ENCODE results near the gene RBM18. TPM values are rescaled to one million over a fixed set of nuclear protein-coding genes. Genes with fewer than 3 reads are reported as not detected.

RBM18 gene
- total RNA-seq, 2 experiments from 2014 or later = 21.6 to 25.6 TPM

DNA sequence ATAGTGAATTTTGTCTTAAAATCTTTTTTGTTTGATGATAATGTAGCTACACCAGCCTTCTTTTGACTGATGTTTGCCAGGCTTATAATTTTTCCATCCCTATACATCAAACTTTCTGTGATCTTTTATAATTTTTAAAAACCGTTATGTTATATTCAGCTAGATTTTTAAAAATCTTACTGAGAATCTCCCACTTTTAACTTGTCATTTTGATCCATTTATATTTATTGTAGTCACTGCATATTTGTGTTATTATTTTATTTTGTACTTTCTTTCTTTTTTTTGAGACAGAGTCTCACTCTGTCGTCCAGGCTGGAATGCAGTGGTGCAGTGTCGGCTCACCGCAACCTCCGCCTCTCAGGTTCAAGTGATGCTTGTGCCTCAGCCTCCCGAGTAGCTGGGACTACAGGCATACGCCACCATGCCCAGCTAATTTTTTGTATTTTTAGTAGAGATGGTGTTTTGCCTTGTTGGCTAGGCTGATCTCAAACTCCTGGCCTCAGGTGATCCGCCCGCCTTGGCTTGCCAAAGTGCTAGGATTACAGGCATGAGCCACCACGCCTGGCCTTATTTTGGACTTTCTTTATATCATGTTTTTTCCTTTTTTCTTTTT is 12.8 kb upstream of the RBM18 start:
- Mint-ChIP-seq H3K9me3 (no peaks in the 10 kb centered on the region), H3K4me3 (no peak overlapping the region), H3K27me3 (no peaks in the 10 kb centered on the region), H3K27ac (no peak overlapping the region), H3K36me3 (ENCODE audit: low read depth) (peaks cover 63% of the 10 kb centered on the region), H3K4me1 (no peaks in the 10 kb centered on the region)
- ChIA-PET CTCF (interaction anchor here (1.9 kb wide), 1 partner anchor 12 kb away, joined by 6 read pairs; the partner anchor contains the start of genes MRRF and RBM18), POLR2A (interaction anchor here (0.9 kb wide), 1 partner anchor 26 kb away, joined by 3 read pairs; no protein-coding TSS in a partner anchor)
- no peak for DNase-seq

DNA sequence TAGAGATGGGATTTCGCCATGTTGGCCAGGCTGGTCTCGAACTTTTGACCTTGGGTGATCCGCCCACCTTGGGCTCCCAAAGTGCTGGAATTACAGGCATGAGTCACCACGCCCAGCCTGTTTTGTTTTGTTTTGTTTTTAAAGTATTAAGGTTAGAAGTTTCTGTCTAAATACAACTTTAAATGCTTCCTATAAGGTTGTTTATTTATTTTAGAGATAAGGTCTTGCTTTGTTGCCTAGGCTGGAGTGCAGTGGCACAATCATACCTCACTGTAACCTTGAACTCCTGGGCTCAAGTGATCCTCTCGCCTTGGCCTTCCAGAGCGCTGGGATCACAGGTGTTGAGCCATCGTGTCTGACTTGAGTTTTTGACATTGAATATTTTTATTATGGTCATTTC is 11.5 kb upstream of the RBM18 start:
- H3K4me1 Mint-ChIP-seq = no peaks in the 10 kb centered on the region
- ChIA-PET CTCF (no interaction called here), POLR2A (no interaction called here)
- no peak for DNase-seq
- no peaks in the 10 kb centered on the region for H3K9me3 Mint-ChIP-seq
- no peak overlapping the region for H3K4me3 Mint-ChIP-seq
- no peaks in the 10 kb centered on the region for H3K27me3 Mint-ChIP-seq
- H3K27ac Mint-ChIP-seq = no peak overlapping the region
- peaks cover 68% of the 10 kb centered on the region for H3K36me3 Mint-ChIP-seq (ENCODE audit: low read depth)

DNA sequence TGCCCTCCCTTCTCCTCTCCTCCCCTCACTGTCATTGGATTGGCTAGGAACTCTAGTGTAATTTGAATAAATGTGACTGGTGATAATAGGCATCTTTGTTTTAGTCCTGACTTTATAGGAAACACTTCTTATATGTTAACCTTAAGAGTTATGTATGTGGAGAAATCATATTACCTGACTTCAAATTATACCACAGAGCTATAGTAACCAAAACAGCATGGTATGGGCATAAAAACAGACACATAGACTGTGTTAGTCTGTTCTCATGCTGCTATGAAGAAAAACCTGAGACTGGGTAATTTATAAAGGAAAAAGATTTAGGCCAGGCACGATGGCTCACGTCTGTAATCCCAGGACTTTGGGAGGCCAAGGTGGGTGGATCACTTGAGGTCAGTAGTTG is 9.4 kb upstream of the RBM18 start:
- Mint-ChIP-seq H3K4me1 (no peaks in the 10 kb centered on the region), H3K9me3 (no peaks in the 10 kb centered on the region), H3K4me3 (no peak overlapping the region), H3K27me3 (no peaks in the 10 kb centered on the region), H3K27ac (no peak overlapping the region), H3K36me3 (ENCODE audit: low read depth) (peaks cover 58% of the 10 kb centered on the region)
- CTCF ChIA-PET = no interaction called here
- no peak for DNase-seq
- POLR2A ChIA-PET = interaction anchor here (2.3 kb wide), 1 partner anchor 9 kb away, joined by 8 read pairs; the partner anchor contains the start of genes MRRF and RBM18

DNA sequence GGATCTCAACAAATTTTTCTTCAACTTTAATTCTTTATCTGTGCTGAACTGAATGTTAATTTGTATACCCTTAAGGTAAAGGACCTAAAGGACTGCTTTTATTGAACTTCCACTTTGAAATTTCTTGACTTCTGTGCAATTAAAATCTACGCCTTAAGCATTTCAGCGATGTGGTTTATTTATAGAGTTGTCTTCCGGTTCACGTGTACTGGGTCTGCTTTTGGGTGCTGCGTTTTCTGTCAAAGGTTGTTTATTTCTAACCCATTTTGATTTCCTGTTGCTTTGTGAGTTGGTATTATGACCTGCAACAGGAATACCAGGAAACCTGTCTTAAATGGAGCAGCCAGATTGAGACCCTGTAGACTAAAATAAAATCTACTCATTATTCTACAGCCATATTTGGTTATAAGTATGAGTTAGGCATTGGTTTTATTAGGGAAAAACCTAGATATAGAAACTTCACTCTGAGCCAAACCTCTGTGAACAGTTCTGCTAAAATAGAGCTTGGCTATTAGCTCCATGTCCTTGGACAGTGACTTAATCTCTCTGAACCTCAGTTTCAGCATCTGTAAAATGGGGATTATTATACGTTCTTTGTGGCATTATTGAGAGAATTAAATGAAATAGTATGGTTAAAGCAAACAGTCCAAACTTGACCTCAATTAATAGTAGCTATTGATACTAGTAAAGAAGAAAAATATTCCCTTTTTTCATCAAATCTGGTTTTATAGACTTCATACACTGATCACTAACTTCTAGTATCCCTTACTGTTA is 3.6 kb upstream of the RBM18 start:
- peaks cover 25% of the 10 kb centered on the region for H3K4me1 Mint-ChIP-seq
- H3K9me3 Mint-ChIP-seq = no peaks in the 10 kb centered on the region
- no peak for DNase-seq
- no peaks in the 10 kb centered on the region for H3K27me3 Mint-ChIP-seq
- H3K36me3 Mint-ChIP-seq (ENCODE audit: low read depth) = peaks cover 27% of the 10 kb centered on the region
- no peak overlapping the region for H3K4me3 Mint-ChIP-seq
- POLR2A ChIA-PET = no interaction called here
- CTCF ChIA-PET = no interaction called here
- H3K27ac Mint-ChIP-seq = no peak overlapping the region

DNA sequence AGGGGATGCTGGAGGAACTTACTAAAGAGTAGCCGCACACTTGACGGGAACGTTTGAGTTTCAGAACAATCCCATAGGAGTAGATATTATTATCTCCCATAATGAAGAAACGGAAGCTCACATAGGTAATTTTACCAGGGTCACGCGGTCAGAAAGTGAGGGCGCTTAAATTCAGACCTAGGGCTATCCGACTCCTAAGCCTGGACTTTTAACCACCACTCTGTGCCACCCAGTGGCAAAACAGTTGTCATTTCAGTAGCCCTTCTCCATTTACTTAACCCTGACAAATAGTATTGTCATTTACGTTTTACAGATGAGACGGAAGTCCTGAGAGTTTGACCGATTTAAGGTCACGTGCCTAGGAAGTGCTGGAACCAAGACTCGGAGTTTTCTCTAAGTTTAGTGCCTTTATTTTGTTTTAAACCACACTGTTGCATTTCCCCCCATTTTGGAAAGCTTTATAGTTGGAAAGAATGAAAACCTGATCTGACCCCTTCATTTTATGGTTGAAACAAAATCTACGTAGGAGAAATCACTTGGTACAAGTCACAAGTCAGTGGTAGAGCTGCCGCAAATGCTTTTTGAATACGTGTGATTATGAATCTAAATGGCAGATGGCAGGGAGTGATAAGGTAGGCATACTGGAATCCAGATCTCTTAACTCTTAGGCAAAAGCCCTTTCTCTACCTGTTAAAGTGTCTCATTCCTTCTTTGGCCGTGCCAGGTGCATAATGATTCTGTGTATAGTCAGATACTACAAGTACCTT is 692 bp upstream of the RBM18 start:
- H3K4me3 Mint-ChIP-seq = peak overlapping the region; percentile 94
- ChIA-PET CTCF (interaction anchor here (0.9 to 4.4 kb wide), 7 partner anchors 12 to 166 kb away, joined by 3 to 21 read pairs (median 4); no protein-coding TSS in a partner anchor), POLR2A (interaction anchor here (0.9 to 3.7 kb wide), 20 partner anchors 8 to 671 kb away, joined by 3 to 16 read pairs (median 4); partner anchors contain the start of genes MORN5, NDUFA8, PDCL and RC3H2)
- peaks cover 16% of the 10 kb centered on the region for H3K36me3 Mint-ChIP-seq (ENCODE audit: low read depth)
- no peaks in the 10 kb centered on the region for H3K27me3 Mint-ChIP-seq
- no peaks in the 10 kb centered on the region for H3K9me3 Mint-ChIP-seq
- H3K4me1 Mint-ChIP-seq = peaks cover 42% of the 10 kb centered on the region
- H3K27ac Mint-ChIP-seq = peak overlapping the region; percentile 97
- peak; percentile 43 for DNase-seq

DNA sequence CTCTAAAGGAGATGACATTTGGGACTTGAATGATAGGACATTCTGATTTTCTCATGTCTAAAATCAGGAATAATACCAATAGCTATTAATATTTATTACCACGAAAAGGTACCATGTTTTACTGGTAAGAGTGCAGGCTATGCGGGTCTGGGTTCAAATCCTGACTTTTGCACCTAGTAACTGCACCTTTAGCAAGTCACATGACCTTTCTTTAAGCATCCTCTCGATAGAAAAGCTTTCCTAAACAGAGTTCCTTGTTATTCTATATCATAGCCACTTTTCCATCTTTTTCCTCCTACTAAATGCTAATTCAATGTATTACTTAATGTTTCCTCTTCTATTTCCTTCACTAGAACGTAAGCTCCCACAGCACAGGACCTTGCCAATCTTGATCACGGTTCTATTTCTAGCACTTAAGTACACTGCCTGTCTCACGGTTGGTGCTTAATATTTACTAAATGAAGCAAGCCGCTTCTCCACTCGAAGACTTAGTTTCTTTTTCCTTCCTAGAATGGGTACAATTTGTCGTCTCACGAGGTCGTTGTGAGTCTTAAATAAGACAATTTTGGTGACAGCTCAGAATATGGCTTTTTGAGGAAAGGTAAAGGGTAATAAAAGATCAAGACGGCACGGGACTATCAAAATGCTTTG is 816 bp downstream of the RBM18 start:
- ChIA-PET CTCF (interaction anchor here (1.3 to 4.4 kb wide), 5 partner anchors 14 to 141 kb away, joined by 3 to 21 read pairs (median 4); no protein-coding TSS in a partner anchor), POLR2A (interaction anchor here (0.6 to 3.7 kb wide), 12 partner anchors 10 to 991 kb away, joined by 3 to 16 read pairs (median 5); partner anchors contain the start of genes MORN5, NDUFA8, RC3H2 and TTLL11)
- peak overlapping the region; percentile 94 for H3K4me3 Mint-ChIP-seq
- H3K4me1 Mint-ChIP-seq = peaks cover 42% of the 10 kb centered on the region
- H3K27me3 Mint-ChIP-seq = no peaks in the 10 kb centered on the region
- H3K36me3 Mint-ChIP-seq (ENCODE audit: low read depth) = peaks cover 25% of the 10 kb centered on the region
- H3K27ac Mint-ChIP-seq = peak overlapping the region; percentile 97
- no peaks in the 10 kb centered on the region for H3K9me3 Mint-ChIP-seq
- DNase-seq = no peak

DNA sequence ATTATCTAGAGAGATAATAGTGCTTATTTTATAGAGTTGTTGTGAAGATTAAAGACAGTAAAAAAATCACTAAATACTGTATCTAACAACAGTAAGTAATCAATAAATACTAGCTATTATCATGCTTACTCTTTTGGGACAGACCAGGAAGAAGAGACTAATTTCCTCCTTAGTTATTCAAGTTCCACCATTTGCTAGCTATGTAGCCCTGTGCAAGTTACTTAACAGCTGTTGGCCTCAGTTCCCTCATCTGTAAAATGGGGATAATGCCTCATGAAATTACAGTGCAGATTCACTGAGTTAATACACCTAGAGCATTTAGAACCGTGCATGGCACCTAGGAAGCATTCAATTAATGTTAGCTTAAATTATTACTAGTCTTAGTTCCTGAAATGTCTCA is 2.6 kb downstream of the RBM18 start:
- ChIA-PET POLR2A (interaction anchor here (1.1 kb wide), 1 partner anchor 26 kb away, joined by 3 read pairs; no protein-coding TSS in a partner anchor), CTCF (interaction anchor here (4.4 kb wide), 1 partner anchor 137 kb away, joined by 21 read pairs; no protein-coding TSS in a partner anchor)
- Mint-ChIP-seq H3K27ac (no peak overlapping the region), H3K36me3 (ENCODE audit: low read depth) (peaks cover 35% of the 10 kb centered on the region), H3K9me3 (no peaks in the 10 kb centered on the region), H3K4me1 (peaks cover 38% of the 10 kb centered on the region), H3K27me3 (no peaks in the 10 kb centered on the region), H3K4me3 (no peak overlapping the region)
- no peak for DNase-seq

DNA sequence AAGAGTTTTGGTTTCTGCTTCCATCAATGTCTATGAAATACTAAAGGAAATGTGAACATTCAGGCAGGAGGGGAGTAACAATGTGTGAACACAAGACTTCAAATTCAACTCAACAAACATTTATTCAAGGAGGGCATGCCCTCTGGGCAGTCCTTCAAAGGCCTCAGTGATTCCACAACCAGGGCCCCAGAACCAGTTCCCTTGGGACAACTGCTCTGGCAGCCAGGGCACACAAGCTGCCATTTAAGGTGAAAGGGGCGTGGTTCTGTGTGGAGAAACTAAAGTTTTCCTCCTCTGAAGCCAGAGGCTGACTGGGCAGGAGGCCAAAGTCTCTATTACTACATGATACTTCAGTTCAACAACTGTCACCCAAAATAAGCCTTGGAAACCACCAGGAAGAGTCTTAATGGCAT is 3.2 kb downstream of the RBM18 start:
- no peak overlapping the region for H3K27ac Mint-ChIP-seq
- peaks cover 34% of the 10 kb centered on the region for H3K36me3 Mint-ChIP-seq (ENCODE audit: low read depth)
- POLR2A ChIA-PET = no interaction called here

DNA sequence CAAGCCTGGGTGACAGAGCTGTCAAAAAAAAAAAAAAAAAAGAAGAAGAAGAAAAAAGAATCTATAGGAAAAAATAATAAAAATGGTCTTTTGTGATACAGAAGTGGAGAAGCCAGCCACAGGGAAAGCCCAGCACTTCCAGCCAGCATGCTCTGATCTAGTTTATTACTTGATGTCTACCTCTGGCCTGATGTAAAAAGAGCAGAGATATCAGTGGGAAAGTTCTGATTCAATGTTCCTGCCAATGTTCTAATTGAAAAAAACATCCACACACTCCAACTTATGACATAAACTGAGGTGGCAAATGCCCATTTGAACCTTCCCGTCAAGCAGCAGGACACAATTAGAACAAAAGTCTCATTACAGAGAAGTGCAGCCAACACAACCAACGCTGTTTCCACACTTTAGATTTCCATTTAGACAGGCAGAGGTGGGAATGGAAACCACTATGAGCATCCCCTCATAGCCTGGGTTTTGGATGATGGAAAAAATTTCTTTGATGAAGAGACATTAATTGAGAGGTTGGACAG is 5.7 kb downstream of the RBM18 start:
- Mint-ChIP-seq H3K36me3 (ENCODE audit: low read depth) (peaks cover 32% of the 10 kb centered on the region), H3K27ac (no peak overlapping the region), H3K9me3 (no peaks in the 10 kb centered on the region), H3K4me3 (no peak overlapping the region), H3K27me3 (no peaks in the 10 kb centered on the region), H3K4me1 (peaks cover 23% of the 10 kb centered on the region)
- ChIA-PET CTCF (no interaction called here), POLR2A (no interaction called here)
- DNase-seq = no peak

More for the DNA sequence above, 3.2 kb downstream of the RBM18 start:
- Mint-ChIP-seq H3K4me3 (no peak overlapping the region), H3K27me3 (no peaks in the 10 kb centered on the region), H3K4me1 (peaks cover 38% of the 10 kb centered on the region), H3K9me3 (no peaks in the 10 kb centered on the region)
- no peak for DNase-seq
- CTCF ChIA-PET = interaction anchor here (4.4 kb wide), 1 partner anchor 136 kb away, joined by 21 read pairs; no protein-coding TSS in a partner anchor

DNA sequence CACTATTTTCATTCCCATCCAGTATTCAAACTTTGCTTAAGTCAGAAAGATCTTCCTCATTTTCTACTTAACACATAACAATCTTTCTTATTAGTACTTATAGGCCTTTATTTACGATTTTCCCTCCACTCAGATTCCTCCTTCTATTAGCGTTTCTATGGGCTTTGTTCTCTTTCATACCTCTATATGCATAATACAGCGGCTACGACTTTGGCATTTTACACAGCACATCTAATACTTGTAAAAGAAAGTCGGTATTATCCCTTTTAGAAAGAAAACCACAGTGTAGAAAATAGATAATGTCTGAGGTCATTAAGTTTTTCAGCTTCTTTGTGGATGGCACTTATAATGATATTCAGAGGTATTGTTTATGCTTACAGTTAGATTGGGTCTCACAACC is 8.4 kb downstream of the RBM18 start:
- Mint-ChIP-seq H3K36me3 (ENCODE audit: low read depth) (peaks cover 41% of the 10 kb centered on the region), H3K27me3 (no peaks in the 10 kb centered on the region), H3K4me3 (no peak overlapping the region), H3K4me1 (no peaks in the 10 kb centered on the region), H3K27ac (no peak overlapping the region), H3K9me3 (no peaks in the 10 kb centered on the region)
- no peak for DNase-seq
- CTCF ChIA-PET = no interaction called here
- POLR2A ChIA-PET = no interaction called here

DNA sequence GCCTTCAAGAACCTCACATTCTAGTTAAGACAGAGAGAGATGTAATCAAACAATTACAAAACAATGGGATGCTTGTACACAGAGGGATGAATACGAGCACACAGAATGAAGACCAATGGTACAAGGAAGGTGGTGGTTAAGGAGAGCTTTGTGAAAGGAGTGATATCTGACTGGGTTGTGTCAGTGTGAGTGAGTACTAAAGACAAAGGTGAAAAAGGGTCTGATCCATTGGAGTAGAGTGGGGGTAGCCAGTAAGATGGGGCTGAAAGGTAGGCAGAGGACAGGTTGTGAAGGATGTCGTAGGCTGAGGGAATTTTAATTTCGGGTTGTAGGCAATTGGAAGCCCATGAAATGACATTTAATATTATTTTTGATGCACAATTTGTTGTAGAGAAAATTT is 9.9 kb downstream of the RBM18 start:
- Mint-ChIP-seq H3K4me1 (no peaks in the 10 kb centered on the region), H3K4me3 (no peak overlapping the region), H3K27me3 (no peaks in the 10 kb centered on the region), H3K27ac (no peak overlapping the region), H3K9me3 (no peaks in the 10 kb centered on the region), H3K36me3 (ENCODE audit: low read depth) (peaks cover 46% of the 10 kb centered on the region)
- ChIA-PET CTCF (no interaction called here), POLR2A (no interaction called here)
- no peak for DNase-seq

DNA sequence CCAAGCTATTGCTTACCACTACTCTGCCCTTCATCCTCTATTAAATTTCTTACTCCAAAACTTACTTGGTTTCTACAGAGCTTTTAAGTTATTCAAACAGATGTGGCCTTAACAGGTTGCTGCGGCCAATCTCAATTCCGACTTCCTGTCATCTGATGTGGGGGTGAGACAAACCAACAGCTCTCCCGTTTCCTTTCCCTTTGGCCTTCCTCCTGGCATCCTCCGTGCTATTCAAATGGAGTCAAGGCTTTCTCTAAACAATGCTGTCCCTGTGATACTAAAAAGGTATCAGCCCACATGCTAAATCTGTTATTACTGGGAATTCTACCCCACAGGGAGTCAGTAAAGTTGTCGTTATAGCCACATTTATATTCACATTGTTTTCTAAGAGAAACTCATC is 11.8 kb downstream of the RBM18 start:
- no peaks in the 10 kb centered on the region for H3K9me3 Mint-ChIP-seq
- no peak for DNase-seq
- peaks cover 42% of the 10 kb centered on the region for H3K36me3 Mint-ChIP-seq (ENCODE audit: low read depth)
- no peaks in the 10 kb centered on the region for H3K4me1 Mint-ChIP-seq
- no peaks in the 10 kb centered on the region for H3K27me3 Mint-ChIP-seq
- ChIA-PET POLR2A (interaction anchor here (2.2 kb wide), 1 partner anchor 12 kb away, joined by 10 read pairs; the partner anchor contains the start of genes MRRF and RBM18), CTCF (no interaction called here)
- no peak overlapping the region for H3K4me3 Mint-ChIP-seq
- H3K27ac Mint-ChIP-seq = no peak overlapping the region
